Measurements from ENCODE around the gene FGF22.
"Not testable (repeated sequence)": the region's sequence is repeated elsewhere in the genome, so short reads cannot be mapped to it uniquely, and the experiment has no call there.

Gene FGF22

DNA sequence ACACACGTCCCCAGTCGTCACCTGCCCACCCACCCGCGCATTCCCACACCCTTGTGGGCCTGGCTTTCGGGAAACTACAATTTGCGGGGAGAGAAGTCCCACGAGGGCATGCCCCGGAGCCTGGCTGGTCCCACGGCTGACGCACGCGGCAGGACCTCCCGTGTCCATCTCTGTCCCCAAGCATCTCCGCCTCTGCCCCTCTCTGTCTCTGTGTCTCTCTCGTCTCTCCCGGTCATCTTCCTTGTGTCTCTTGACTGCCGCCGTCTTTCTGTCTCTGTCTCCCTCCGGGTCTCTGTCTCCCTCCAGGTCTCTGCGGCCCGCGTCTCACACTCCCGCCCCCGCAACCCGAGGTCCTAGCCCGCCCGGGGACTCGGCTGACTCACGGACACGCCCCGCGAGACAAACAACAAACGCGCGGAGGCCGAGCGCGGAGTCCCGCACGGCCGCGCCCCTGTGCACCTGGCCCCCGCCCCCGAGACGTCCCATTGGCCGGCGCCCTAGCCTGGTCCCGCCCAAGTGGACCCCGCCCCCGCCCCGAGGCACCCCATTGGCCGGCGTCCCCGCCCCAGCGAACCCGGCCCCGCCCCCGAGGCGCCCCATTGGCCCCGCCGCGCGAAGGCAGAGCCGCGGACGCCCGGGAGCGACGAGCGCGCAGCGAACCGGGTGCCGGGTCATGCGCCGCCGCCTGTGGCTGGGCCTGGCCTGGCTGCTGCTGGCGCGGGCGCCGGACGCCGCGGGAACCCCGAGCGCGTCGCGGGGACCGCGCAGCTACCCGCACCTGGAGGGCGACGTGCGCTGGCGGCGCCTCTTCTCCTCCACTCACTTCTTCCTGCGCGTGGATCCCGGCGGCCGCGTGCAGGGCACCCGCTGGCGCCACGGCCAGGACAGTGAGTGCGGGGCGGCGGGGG lies at the start of gene FGF22:
Gene FGF22, plus strand, starts transcription at position 627 of the 908 bp plus-strand sequence. Its CDS starts 47 bp downstream, at position 674.
- peak; percentile 96 to 99 for DNase-seq (ENCODE audit: low read depth in 2 of 2)

DNA sequence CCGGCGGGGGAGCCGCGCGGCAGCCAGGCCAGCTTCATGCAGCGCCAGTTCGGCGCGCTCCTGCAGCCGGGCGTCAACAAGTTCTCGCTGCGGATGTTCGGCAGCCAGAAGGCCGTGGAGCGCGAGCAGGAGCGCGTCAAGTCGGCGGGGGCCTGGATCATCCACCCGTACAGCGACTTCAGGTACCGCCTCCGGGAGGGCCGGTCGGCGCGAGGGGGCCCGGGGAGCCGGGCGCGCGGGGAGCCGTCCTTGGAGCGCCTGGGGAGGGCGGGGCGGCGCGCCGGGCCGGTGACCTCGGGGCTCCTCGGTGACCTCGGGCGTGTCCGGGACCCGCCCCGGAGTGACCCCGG lies 49.3 kb upstream of the FGF22 start:
- DNase-seq (ENCODE audit: low read depth in 2 of 2), result no peak

DNA sequence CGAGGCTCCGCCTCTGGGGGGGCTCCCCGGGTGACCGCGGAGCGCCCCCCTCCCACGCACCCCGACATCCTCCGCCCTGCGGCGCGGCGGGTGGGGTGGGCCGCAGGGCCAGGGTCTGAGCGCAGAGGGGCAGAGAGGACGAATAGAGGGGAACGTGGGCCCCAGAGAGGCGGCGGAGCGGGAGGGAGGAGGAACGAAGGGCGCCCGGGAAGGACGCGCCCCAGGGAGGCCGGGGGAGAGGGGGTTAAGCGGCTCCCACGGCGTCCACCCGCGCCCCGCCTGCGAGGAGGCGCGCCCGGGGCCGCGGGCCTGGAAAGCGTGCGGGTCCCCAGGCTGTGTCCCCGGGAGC lies 49.0 kb upstream of the FGF22 start:
- no peak for DNase-seq (ENCODE audit: low read depth in 2 of 2)

DNA sequence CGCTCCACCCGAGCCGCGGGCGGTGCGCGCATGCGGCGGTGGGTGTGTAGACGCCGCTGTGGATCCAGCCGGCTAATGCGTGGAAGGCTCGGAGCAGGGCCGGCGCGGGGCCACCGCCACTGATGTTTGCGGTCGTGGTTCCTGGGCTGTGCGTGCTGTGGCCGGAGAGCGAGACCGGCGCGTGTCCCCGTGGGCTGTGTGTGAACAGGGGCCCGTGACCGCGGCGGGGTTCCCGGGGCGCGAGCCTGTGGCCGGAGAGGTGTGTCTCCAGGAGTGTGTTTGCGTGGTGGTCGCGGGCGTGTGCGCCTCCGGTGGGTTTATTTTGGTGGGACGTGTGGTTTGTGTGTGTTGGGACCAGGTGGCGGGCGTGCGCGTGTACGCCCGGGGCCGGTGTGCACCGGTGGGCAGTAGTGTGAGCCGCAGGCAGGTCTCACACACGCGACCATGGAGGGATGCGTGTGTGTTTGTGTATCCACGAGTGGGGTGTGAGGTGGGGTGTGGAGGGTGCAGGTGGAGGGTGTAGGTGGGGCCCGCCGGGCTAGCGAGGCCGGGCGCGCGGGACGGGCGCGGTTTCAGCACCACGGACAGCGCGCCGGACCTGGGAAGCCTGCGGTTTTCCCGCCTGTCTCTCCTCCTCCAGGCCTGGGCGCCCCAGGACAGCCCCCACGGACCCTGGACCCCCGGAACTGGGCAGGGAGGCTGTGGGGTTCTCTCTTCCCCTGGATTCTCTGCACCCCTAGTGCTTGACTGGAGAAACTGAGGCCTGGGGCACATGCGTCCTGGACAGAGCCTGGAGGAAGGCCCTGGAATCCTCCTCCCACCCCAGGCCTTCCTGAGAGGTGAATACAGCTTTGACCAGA lies 48.4 kb upstream of the FGF22 start:
- DNase-seq (ENCODE audit: low read depth in 2 of 2), result no peak

DNA sequence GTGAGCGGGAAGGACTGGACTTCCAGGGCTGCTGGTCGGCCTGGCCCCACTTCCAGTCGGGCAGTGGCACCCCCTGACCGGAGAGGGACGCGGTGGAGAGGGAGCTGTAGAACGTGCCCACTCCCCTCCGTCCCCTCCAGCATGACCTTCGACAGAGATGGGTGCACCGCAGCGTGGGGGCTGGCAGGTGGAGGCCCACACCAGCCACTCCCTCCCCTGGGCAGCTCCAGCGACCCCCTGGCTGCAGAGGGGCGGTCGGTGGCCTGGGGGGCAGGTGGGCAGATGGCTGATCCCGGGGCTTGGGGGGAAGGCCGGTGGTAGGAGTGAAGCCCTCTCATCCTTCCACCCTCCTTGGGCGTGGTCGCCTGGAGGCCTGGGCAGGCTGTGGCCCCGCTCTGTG lies 47.6 kb upstream of the FGF22 start:
- DNase-seq (ENCODE audit: low read depth in 2 of 2), result no peak

DNA sequence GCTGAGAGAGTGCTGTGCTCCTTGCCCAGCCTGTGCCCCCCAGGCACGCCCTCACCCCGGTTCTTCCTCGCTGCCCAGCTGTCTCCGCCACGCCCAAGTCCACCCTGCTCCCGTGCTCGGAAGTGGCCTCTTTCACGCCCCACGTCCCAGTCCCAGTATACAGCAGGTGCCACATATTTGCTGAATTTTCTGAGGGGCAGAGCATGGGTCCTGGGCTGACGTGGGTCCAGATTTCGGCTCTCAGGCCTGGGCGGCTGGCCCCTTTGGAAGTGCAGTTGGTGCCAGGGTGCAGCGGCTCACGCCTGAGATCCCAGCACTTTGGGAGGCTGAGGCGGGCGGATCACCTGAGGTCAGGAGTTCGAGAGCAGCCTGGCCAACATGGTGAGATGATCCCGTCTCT lies 46.6 kb upstream of the FGF22 start:
- DNase-seq (ENCODE audit: low read depth in 2 of 2), result no peak

DNA sequence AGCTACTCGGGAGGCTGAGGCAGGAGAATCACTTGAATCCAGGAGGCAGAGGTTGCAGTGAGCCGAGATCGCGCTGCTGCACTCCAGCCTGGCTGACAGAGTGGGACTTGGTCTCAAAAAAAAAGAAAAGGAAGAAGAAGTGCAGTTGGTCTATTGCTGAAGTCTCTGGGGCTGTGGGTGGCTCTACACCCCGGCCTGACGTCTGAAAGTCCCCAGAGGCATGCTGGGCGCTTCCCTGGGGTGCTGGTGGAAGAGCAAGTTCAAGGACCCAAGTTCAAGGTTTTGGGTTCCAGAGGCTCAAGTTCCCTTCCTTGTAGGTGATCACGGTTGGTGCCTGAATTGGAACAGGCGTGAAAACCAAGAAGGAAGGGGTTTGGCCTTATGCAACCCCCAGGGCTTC lies 46.2 kb upstream of the FGF22 start:
- DNase-seq (ENCODE audit: low read depth in 2 of 2), result no peak

DNA sequence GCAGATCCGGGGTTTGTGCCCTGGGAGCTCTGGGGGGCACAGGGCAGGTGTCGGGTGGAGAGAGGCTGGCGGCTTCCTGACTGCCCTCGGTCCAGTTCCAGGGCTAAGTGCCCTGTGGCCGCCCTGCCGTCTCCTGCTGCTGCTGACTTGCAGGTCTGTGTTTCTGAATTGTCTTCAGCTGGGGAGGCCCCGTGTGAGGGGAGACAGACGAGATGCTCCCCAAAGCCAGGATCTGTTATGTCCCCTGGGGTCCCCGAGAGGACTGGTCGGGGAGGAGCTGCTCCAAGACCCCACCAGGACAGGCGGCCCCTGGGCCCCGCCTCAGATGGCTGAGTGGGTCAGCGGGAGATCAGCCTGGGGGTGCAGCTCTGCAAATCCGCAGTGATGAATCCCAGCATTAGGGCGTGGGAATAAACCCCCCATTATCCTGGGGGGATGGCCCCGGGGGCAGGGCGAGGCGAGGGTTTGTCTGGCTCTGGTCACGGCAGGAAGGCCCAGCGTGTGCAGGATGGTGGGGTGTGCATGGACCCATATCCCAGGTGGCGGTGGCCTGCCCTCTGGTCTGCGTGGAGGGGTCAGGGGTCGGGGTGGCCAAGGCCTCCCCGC lies 45.3 kb upstream of the FGF22 start:
- DNase-seq (ENCODE audit: low read depth in 2 of 2), result no peak

DNA sequence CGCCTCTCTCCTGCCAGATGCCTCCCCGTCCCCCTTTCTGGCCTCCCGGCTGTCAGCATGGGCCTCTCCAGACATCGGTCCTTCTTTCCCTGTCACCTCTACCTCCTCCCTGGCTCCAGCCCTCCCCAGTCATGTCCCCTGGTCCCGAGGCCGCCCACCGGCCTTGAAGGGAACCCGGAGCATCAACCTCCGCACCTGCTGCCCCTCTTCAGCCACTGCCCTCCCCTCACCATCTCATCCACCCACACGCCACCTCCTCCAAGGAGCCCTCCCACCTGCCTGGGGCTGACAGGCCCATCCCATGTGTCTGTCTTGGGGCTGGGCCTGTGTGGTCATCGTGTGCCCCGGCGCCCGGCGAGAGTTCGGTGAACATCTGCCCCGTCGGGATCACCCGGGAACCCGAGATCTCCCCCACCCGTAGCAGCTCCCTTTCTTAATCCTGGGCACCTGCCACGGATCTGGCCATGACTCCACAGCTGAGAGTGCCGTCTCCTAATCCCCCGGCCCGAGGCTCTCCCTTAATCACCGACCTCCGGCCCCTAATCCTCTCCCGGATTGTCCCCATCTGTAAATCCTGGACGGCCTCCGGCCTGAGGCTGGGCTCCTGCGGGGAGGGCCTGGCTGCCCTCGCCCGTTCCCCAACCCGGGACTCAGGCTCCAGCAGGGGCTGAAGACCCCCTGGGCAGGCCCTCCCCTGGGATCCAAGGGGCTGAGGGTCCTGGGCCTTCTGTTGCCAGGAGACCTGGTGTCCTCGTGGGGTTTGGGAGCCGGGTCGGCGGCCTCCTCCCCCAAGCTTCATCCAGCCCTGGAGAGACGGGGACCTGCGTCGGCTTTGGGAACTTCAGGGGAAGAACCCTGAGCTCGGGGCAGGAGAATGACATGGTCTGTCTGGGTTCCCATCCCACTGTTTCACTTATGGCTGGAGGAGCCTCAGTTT lies 44.1 kb upstream of the FGF22 start:
- no peak for DNase-seq (ENCODE audit: low read depth in 2 of 2)

DNA sequence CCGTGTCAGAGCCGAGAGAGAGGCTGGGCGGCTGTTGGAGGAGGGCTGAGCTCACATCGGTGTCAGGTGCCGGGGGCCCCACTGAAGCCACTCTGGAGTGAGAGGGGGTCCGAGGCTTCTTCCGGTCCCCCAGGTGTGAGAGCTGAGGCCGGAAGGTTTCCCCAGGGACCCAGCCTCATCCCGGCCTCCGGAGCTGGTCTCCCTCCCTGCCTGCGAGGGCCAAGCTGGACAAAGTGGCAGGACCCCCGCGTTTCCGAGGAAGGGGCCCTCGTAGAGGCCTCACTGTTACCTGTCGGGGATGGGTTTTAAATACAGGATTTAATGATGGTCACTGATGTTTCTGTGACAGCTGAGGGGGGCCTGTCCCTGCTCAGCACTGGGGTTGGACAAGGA lies 43.4 kb upstream of the FGF22 start:
- DNase-seq (ENCODE audit: low read depth in 2 of 2), result no peak

DNA sequence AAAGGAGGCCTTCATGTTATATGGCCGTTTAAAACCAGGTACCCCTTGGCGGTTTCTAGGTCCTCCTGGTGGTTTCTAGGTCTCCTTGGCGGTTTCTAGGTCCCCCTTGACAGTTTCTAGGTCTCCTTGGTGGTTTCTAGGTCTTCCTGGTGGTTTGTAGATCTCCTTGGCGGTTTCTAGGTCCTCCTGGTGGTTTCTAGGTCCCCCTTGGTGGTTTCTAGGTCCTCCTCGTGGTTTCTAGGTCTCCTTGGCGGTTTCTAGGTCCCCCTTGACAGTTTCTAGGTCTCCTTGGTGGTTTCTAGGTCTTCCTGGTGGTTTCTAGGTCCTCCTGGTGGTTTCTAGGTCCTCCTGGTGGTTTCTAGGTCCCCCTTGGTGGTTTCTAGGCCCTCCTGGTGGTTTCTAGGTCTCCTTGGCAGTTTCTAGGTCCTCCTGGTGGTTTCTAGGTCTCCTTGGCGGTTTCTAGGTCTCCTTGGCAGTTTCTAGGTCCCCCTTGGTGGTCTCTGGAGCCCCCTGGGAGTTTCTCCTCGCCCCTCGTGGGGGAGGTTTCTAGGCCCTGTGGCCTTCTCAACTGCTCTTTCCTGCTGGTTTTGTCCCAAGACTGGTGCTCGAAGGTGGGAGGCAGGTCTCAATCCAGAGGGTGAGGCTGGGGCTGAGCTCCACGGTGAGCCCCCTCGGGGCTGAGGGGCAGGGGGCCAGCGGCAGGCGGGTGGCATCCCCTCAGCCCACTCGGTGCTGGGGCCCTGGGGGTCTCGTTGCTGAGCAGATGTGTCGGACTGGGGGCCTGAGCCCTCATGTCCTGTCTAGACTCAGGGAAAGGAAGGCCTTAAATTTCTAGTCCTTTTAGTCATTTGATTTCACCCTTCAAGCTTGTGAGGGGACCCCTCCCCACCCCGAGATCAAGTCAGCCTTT lies 42.0 kb upstream of the FGF22 start:
- no peak for DNase-seq (ENCODE audit: low read depth in 2 of 2)

DNA sequence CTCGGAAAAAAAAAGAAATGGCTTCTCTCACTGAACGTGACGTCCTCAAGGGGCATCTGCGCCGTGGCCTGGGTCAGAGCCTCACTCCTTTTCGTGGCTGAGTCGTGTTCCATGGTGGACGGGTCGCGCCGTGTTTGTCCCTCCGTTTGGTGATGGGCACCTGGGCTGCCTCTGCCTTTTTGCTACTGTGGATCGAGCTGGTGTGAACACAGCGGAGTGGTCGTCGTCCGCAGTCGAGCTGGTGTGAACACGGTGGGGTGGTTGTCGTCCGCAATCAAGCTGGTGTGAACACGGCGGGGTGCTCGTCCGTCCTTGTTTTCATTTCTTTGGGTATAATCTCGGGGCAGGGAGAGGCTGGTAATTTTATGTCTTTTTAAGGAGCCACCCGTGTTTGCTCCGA lies 38.4 kb upstream of the FGF22 start:
- no peak for DNase-seq (ENCODE audit: low read depth in 2 of 2)

DNA sequence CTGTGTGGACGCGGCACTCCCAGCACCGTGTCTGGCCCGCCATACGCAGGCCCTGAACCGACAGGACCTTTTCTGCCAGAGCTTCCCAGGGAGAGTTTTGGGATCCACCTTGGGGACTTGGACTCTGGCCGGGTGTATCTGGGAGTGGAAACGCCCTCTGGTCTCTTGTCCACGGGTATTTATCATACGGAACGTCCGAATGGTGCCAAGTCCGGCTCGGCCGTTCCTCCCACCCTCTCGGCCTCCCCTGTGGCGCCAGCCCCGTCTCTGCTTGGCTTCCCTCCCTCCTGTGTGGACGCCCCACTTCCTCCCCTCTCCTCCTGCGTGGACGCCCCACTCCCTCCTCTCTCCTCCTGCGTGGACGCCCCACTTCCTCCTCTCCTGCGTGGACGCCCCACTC lies 37.9 kb upstream of the FGF22 start:
- DNase-seq (ENCODE audit: low read depth in 2 of 2), result no peak

DNA sequence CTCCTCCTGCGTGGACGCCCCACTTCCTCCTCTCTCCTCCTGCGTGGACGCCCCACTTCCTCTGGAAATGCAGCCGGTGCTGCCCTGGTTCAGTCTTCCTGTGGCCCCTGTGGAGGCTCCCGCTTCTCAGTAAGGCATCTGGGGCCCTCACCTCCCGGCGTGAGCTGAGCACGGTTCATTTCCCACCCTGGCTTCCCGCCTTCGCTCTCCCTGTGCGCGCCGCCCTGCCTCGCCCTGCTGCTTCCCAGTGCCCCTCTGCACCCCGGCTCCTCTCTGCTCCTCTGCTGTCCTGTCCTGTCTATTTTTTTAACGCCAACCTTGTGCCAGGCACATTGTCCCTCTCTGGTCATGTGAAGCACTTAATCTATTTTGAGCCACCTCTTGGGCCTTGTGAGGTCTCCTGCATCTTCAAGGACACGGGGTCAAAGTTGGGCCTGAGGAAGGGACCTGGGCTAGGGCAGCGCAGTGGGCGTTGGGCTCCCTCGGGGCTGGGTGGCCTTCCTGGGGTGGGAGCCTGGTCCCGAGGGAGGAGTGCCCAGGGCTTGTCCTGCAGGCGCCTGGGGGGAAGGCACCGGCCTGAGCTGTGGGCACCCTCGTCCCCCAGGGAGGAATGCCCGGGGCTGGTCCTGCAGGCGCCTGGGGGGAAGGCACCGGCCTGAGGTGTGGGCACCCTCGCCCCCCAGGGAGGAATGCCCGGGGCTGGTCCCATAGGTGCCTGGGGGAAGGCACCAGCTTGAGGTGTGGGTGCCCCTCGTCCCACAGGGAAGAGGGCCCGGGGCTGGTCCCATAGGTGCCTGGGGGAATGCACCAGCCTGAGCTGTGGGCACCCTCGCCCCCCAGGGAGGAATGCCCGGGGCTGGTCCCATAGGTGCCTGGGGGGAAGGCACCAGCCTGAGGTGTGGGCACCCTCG lies 37.0 kb upstream of the FGF22 start:
- no peak for DNase-seq (ENCODE audit: low read depth in 2 of 2)

DNA sequence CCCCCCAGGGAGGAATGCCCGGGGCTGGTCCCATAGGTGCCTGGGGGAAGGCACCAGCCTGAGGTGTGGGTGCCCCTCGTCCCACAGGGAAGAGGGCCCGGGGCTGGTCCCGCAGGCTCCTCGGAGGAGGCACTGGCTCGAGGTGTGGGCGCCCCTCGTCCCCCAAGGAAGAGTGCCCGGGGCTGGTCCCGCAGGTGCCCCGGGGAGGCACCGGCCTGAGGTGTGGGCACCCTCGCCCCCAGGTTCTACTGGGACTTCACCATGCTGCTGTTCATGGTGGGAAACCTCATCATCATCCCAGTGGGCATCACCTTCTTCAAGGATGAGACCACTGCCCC lies 36.4 kb upstream of the FGF22 start:
- not testable (repeated sequence) for DNase-seq (ENCODE audit: low read depth in 2 of 2)

DNA sequence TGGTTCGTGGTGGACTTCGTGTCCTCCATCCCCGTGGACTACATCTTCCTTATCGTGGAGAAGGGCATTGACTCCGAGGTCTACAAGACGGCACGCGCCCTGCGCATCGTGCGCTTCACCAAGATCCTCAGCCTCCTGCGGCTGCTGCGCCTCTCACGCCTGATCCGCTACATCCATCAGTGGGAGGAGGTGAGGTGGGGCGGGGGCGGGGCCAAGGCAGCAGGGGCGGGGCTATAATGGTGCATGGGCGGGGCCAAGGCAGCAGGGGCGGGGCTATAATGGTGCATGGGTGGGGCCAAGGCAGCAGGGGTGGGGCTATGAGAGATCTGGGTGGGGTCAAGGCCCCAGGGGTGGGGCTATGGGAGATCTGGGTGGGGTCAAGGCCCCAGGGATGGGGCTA lies 35.9 kb upstream of the FGF22 start:
- not testable (repeated sequence) for DNase-seq (ENCODE audit: low read depth in 2 of 2)

DNA sequence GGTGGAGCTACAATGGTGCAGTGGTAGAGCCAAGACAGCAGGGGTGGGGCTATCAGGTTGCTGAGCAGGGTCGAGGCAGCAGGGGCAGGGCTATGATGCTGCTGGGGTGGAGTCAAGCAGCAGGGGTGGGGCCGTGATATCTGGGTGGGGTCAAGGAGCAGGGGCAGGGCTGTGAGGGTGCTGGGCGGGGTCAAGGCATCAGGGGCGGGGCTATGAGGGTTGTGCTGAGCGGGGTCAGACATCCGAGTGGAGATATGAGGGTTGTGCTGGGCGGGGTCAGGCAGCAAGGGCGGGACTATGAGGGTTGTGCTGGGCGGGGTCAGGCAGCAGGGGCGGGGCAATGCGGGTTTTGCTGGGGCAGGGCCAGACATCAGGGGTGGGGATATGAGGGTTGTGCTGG lies 35.3 kb upstream of the FGF22 start:
- DNase-seq (ENCODE audit: low read depth in 2 of 2), result peak; percentile 48 to 74

DNA sequence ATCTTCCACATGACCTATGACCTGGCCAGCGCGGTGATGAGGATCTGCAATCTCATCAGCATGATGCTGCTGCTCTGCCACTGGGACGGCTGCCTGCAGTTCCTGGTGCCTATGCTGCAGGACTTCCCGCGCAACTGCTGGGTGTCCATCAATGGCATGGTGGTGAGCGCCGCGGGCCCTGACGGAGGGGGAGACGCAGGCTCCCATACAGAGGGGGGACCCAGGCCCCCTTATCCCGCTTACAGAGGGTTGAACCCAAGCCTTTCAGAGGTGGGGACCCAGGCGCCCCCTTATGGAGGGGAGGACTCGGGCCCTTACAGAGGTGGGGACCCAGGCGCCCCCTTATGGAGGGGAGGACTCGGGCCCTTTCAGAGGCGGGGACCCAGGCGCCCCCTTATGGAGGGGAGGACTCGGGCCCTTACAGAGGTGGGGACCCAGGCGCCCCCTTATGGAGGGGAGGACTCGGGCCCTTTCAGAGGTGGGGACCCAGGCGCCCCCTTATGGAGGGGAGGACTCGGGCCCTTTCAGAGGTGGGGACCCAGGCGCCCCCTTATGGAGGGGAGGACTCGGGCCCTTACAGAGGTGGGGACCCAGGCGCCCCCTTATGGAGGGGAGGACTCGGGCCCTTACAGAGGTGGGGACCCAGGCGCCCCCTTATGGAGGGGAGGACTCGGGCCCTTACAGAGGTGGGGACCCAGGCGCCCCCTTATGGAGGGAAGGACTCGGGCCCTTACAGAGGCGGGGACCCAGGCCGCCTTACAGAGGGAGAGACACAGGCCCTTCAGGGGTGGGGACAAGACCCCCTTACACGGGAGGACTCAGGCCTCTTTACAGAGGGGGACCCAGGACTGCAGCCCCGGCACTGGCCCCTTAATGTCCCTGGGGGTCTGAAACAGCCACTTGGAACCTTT lies 34.4 kb upstream of the FGF22 start:
- peak in 1 of 2 donors; percentile 21 for DNase-seq (ENCODE audit: low read depth in 2 of 2)

Measured in stimulated activated CD4-positive, alpha-beta T cell treated with anti-CD3 and anti-CD28 coated beads, Interleukin-4, amount 100 ng/mL, for 48 hours (primary cell).